HG02981 (cell line): Measurements from ENCODE around the gene LCN6.
"Not testable (repeated sequence)": the region's sequence is repeated elsewhere in the genome, so short reads cannot be mapped to it uniquely, and the experiment has no call there.

Experiments used
- ATAC-seq: cut with Tn5 transposase; IDR thresholded peaks from one replicate; pipeline ENCODE4 v1.9.1; 2021; ENCODE audit warnings: mild to moderate bottlenecking, moderate library complexity; ENCODE audit not compliant: unreplicated experiment

LCN6 gene

GRCh38 chr9:136760834-136761544 lies 12.7 kb upstream of the LCN6 start:
- ATAC-seq, result not testable (repeated sequence)

- ATAC-seq, result no peak
Measured at GRCh38 chr9:136760424-136760823, 12.1 kb upstream of the LCN6 start.

- ATAC-seq, result no peak
Measured at GRCh38 chr9:136759436-136760325, 11.4 kb upstream of the LCN6 start.

DNA sequence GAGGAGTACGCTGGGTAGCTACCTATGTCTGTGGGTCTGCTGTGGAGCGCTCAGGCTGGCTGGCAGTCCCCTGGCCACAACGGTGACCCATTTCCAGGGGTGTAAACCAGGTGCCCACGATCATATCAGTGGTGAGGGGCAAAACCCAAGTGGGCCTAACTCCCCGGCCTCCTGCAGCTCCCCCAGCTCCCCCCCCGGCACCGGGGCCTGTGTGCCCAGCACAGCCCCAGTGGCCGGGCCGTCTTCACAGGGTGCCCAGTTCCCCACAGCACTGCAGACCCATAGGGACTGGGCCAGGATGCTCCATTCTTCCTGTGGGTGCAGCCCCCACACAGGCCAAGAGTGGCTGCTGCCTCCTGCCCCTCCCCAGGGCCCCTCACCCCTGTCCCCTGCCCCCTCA lies 10.7 kb upstream of the LCN6 start:
- no peak for ATAC-seq

GRCh38 chr9:136757751-136758140 lies 9.4 kb upstream of the LCN6 start:
- ATAC-seq, result no peak

DNA sequence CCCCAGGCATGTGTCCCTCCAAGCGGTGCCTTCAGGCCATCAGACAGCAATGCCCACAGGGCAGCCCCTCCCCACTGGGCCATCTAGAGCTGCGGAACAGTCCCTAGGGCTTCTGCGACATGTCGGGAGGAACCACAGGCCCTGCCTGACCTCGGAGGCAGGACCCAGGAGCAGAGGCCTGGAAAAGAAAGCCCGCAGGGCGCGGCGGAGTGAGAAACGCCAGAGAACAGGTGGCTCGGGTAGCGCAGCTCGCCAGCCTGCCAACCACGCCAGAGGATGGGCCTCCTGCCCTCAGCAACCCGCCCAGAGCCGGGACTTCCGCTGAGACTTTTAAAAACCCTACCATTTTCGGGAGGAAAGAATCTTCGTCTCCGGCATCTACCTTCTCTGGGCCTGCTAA lies 9.0 kb upstream of the LCN6 start:
- no peak for ATAC-seq

DNA sequence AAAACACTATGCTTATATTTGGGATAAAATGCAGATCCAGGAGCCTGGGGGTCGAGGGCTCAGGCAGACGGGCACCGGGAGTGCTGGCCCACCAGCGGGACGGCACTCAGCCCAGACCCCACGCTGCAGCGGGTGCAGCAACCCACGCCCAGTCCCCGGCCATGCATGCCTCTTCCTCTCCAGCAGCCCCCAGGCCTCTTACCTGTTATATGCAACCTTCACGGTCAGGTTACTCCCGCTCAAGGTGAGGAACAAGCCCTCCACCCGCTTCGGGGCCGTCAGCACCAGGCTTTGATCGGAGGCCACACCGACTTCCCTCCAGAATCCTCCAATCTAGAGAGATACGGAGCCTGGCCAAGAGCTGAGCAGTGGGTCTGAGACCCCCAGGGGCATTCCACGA lies 8.5 kb upstream of the LCN6 start:
- no peak for ATAC-seq

GRCh38 chr9:136756134-136756438 lies 7.8 kb upstream of the LCN6 start:
- no peak for ATAC-seq

GRCh38 chr9:136755302-136756133 lies 7.2 kb upstream of the LCN6 start:
- ATAC-seq, result not testable (repeated sequence)

- no peak for ATAC-seq
Measured at GRCh38 chr9:136754626-136755301, 6.4 kb upstream of the LCN6 start.

- no peak for ATAC-seq
Measured at GRCh38 chr9:136754059-136754572, 5.8 kb upstream of the LCN6 start.

DNA sequence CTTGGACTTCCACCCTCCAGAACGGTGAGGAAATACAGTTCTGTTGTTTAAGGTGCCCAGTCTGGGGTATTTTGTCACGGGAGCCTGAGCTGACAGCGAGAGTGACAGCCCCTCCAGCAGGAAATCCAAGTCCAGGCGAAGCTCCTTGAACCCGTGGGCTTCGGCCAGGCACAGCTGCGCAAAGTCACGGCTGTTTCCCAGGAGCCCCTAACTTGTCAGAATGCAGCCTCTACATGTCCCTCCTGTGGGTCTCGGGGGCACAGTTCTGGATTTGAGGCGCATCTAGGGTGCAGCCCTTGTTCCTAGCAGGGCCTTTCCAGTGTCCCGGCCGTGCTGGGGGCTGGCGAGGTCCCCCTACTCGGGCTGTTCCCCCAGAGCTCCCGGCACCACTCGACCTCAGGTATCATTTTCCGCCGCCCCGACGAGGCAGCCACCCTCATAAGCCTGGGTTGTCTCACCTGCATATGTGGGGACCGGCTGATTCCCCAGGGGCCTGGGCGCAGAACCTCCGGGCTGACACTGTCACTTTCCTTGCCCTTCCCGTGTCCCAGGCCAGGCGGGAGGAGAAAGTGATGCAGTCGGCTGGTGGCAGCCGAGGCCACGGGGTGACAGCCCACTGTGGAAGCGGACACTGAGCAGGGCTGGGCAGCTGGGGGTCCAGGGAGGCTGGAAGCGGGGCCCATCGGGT lies 5.2 kb upstream of the LCN6 start:
- no peak for ATAC-seq

DNA sequence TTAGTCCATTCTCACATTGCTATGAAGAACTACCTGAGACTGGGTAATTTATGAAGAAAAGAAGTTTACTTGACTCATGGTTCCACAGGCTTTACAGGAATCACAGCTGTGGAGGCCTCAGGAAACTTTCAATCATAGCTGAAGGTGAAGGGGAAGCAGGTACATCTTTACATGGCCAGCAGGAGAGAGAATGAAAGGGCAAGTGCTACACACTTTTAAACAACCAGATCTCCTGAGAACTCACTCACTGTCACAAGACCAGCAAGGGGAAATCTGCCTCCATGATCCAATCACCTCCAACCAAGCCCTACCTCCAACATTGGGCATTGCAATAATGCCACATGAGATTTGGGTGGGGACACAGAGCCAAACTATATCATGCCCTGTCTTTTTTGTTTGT lies 3.5 kb upstream of the LCN6 start:
- no peak for ATAC-seq

GRCh38 chr9:136751244-136751643 lies 2.9 kb upstream of the LCN6 start:
- no peak for ATAC-seq

GRCh38 chr9:136750526-136750925 lies 2.2 kb upstream of the LCN6 start:
- ATAC-seq, result no peak

- no peak for ATAC-seq
Measured at GRCh38 chr9:136748666-136749611, 614 bp upstream of the LCN6 start.

DNA sequence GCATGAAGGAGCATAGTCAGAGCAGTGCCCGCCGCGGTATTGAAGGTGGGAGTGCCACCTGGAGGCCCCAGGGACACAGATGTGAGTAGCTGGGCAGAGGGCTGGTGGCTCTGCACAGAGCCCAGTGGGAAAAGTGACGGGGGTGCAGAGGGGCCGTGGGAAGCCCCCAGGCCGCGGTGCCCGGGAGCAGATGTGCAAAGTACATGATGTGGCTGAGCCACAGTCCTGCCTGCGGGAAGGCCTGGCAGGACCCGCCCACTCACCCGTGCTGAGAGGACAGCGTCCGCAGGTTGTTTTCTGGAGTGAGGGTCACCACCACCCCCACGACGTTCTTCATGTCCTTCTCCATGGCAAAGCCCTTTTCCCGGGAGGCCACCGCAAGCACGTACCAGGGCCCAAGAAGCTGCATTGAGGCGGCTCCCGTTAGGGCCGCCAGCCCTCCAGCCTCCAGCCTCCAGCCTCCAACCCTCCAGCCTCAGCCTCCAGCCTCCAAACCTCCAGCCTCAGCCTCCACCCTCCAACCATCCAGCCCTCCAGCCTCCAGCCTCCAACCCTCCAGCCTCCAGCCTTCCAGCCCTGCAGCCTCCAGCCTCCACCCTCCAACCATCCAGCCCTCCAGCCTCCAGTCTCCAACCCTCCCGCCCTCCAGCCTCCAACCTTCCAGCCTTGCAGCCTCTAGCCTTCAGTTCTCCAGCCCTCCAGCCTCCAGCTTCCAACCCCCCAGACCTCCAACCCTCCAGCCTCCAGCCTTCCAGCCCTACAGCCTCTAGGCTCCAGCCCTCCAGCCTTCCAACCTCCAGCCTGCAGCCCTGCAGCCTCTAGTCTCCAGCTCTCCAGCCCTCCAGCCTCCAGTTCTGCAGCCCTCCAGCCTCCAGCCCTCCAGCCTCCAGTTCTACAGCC lies 914 bp downstream of the LCN6 start:
- ATAC-seq, result no peak

DNA sequence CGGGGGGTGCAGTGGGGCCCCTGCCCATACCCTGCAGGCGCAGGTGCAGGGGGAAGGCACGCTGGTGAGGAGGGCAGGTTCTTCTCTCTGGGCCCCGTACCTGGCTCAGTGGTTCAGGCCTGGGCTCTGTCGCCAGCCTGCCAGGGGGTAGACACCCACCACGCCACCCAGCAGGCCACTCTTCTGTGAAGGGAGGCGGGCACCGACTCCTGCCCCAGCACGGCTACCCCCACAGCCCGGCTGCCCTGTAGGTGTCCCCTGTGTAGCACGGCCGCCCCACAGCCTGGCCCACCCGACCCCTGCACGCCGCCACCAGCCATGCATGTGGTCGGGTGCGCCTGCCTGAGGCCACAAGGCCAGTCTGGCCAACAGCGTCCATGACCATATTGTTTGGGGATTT lies 1.7 kb downstream of the LCN6 start:
- ATAC-seq, result no peak
